Effector CD4-positive, alpha-beta T cell (primary cell): ENCODE measurements around the gene ZNF184.
"Not testable (repeated sequence)": the region's sequence is repeated elsewhere in the genome, so short reads cannot be mapped to it uniquely, and the experiment has no call there.

Source experiments
- DNase-seq: peaks from one replicate; pipeline ENCODE4 v3.0.0-alpha.2; 2020

ZNF184 gene

GRCh38 chr6:27479319-27480182, 6.6 kb upstream of the ZNF184 start:
- DNase-seq: peak; percentile 74

GRCh38 chr6:27478706-27479318, 5.9 kb upstream of the ZNF184 start:
- peak; percentile 77 for DNase-seq

- DNase-seq: no peak
Measured at GRCh38 chr6:27478141-27478705, 5.3 kb upstream of the ZNF184 start.

- DNase-seq: no peak
Measured at GRCh38 chr6:27477318-27478013, 4.6 kb upstream of the ZNF184 start.

GRCh38 chr6:27476090-27476489, 3.2 kb upstream of the ZNF184 start:
- no peak for DNase-seq

GRCh38 chr6:27474672-27475071, 1.8 kb upstream of the ZNF184 start:
- DNase-seq: no peak

- no peak for DNase-seq
Measured at GRCh38 chr6:27474172-27474465, 1.2 kb upstream of the ZNF184 start.

GRCh38 chr6:27472182-27472616, 706 bp downstream of the ZNF184 start:
- DNase-seq: peak; percentile 66

- DNase-seq: no peak
Measured at GRCh38 chr6:27471365-27472115, 1.4 kb downstream of the ZNF184 start.

- no peak for DNase-seq
Measured at GRCh38 chr6:27470023-27470422, 2.9 kb downstream of the ZNF184 start.

- DNase-seq: no peak
Measured at GRCh38 chr6:27468334-27468733, 4.6 kb downstream of the ZNF184 start.

GRCh38 chr6:27452496-27452897, 20.4 kb downstream of the ZNF184 start:
- no peak for DNase-seq

- no peak for DNase-seq
Measured at GRCh38 chr6:27451660-27452390, 21.1 kb downstream of the ZNF184 start.

- no peak for DNase-seq
Measured at GRCh38 chr6:27448456-27448855, 24.4 kb downstream of the ZNF184 start.

GRCh38 chr6:27442932-27443331, 30.0 kb downstream of the ZNF184 start:
- DNase-seq: no peak

GRCh38 chr6:27441001-27441400, 31.9 kb downstream of the ZNF184 start:
- DNase-seq: no peak

- DNase-seq: no peak
Measured at GRCh38 chr6:27439371-27439770, 33.5 kb downstream of the ZNF184 start.

GRCh38 chr6:27433714-27434113, 39.2 kb downstream of the ZNF184 start:
- no peak for DNase-seq

- no peak for DNase-seq
Measured at GRCh38 chr6:27428966-27429365, 43.9 kb downstream of the ZNF184 start.

- DNase-seq: no peak
Measured at GRCh38 chr6:27428502-27428901, 44.4 kb downstream of the ZNF184 start.

GRCh38 chr6:27426045-27426620, 46.8 kb downstream of the ZNF184 start:
- no peak for DNase-seq

- not testable (repeated sequence) for DNase-seq
Measured at GRCh38 chr6:27424851-27425250, 48.1 kb downstream of the ZNF184 start.
